GM23338 (cell line): ENCODE measurements around the gene ARRDC4. TPM values are rescaled to one million over a fixed set of nuclear protein-coding genes. Genes with fewer than 3 reads are reported as not detected.

ENCODE experiments used
- ATAC-seq: fragments of 200-7000 bp; cut with Tn5 transposase; 3 replicates; pipeline ENCODE4 v1.9.1; 2020
- DNase-seq: peaks from one replicate; pipeline ENCODE4 v3.0.0-alpha.2; 2015; ENCODE audit warnings: low spot score
- H2AFZ ChIP-seq: fragments of 200-600 bp; sonication (generic); 2 replicates; pipeline ENCODE4 v1.8.0; 2016; ENCODE audit warnings: antibody characterized with exemption, mild to moderate bottlenecking, moderate library complexity
- H3F3A ChIP-seq: fragments of 200-600 bp; sonication (generic); replicated peaks from 2 replicates; pipeline ENCODE4 v1.8.0; 2017; ENCODE audit warnings: antibody characterized with exemption, mixed run types, low read depth
- H3K27ac ChIP-seq: fragments of 200-600 bp; sonication (generic); 2 replicates; pipeline ENCODE4 v1.6.1; 2016; ENCODE audit warnings: low read depth
- H3K27me3 ChIP-seq: fragments of 200-600 bp; sonication (generic); 2 replicates; pipeline ENCODE4 v1.8.0; 2016; ENCODE audit warnings: mild to moderate bottlenecking, mixed run types, moderate library complexity; ENCODE audit not compliant: insufficient read depth
- H3K36me3 ChIP-seq: fragments of 200-600 bp; sonication (generic); 2 replicates; pipeline ENCODE4 v1.8.0; 2016; ENCODE audit warnings: mild to moderate bottlenecking; ENCODE audit not compliant: insufficient read depth
- H3K4me1 ChIP-seq: fragments of 200-600 bp; sonication (generic); 2 replicates; pipeline ENCODE4 v1.8.0; 2016; ENCODE audit warnings: mild to moderate bottlenecking, moderate library complexity; ENCODE audit not compliant: insufficient read depth
- H3K4me2 ChIP-seq: fragments of 200-600 bp; sonication (generic); 2 replicates; pipeline ENCODE4 v1.7.1; 2017; ENCODE audit warnings: mixed run types
- H3K4me3 ChIP-seq: fragments of 200-600 bp; sonication (generic); 2 replicates; pipeline ENCODE4 v1.6.1; 2016; ENCODE audit warnings: mixed run types
- H3K79me2 ChIP-seq: fragments of 200-600 bp; sonication (generic); replicated peaks from 2 replicates; pipeline ENCODE4 v1.8.0; 2017; ENCODE audit warnings: mild to moderate bottlenecking; ENCODE audit not compliant: insufficient read depth
- H3K9me2 ChIP-seq: fragments of 200-600 bp; sonication (generic); 2 replicates; pipeline ENCODE4 v1.8.0; 2017; ENCODE audit not compliant: insufficient read depth
- H4K20me1 ChIP-seq: fragments of 200-600 bp; sonication (generic); replicated peaks from 2 replicates; pipeline ENCODE4 v1.8.0; 2017; ENCODE audit warnings: mild to moderate bottlenecking; ENCODE audit not compliant: insufficient read depth
- H3K27ac Mint-ChIP-seq: 2 replicates; pipeline ENCODE4 v1.8.0; 2020; ENCODE audit warnings: inconsistent platforms, mild to moderate bottlenecking, moderate library complexity, mixed read lengths
- H3K27me3 Mint-ChIP-seq: 3 replicates; pipeline ENCODE4 v1.8.0; 2022; ENCODE audit warnings: low read depth, mild to moderate bottlenecking, moderate library complexity, mixed read lengths, inconsistent platforms; ENCODE audit not compliant: insufficient read depth, poor library complexity
- H3K36me3 Mint-ChIP-seq: 3 replicates; pipeline ENCODE4 v1.8.0; 2021; ENCODE audit warnings: low read depth, mild to moderate bottlenecking, inconsistent platforms, moderate library complexity, mixed read lengths
- H3K4me1 Mint-ChIP-seq: 3 replicates; pipeline ENCODE4 v1.8.0; 2020; ENCODE audit warnings: mild to moderate bottlenecking, inconsistent platforms, mixed read lengths
- H3K4me3 Mint-ChIP-seq: 3 replicates; pipeline ENCODE4 v1.8.0; 2021; ENCODE audit warnings: moderate library complexity, mild to moderate bottlenecking, inconsistent platforms, mixed read lengths
- H3K9me3 Mint-ChIP-seq: 3 replicates; pipeline ENCODE4 v1.8.0; 2020; ENCODE audit warnings: moderate library complexity, mild to moderate bottlenecking, inconsistent platforms, mixed read lengths
- EZH2phosphoT487 ChIP-seq: fragments of 200-600 bp; sonication (generic); IDR thresholded peaks from one replicate; pipeline ENCODE4 v1.8.1; 2018; ENCODE audit warnings: antibody characterized with exemption; ENCODE audit not compliant: unreplicated experiment
- ZNF114 ChIP-seq: fragments of 250-450 bp; sonication (Bioruptor Pico); IDR thresholded peaks from 2 replicates; pipeline ENCODE4 v1.5.0; 2020; ENCODE audit warnings: mild to moderate bottlenecking, moderate library complexity
- ZNF331 ChIP-seq: fragments of 250-450 bp; sonication (Bioruptor Pico); IDR thresholded peaks from 2 replicates; pipeline ENCODE4 v1.5.0; 2020; ENCODE audit warnings: low read depth, mild to moderate bottlenecking, moderate library complexity
- ZNF462 ChIP-seq: fragments of 250-450 bp; sonication (Bioruptor Pico); IDR thresholded peaks from 2 replicates; pipeline ENCODE4 v1.5.0; 2020; ENCODE audit warnings: mild to moderate bottlenecking, moderate library complexity
- polyA plus RNA-seq: library from polyadenylated mRNA; unstranded; fragments of >200 nt; fragmentation: Nextera tagmentation; extraction: Ambion mirVana; gene quantifications from 2 replicates; pipeline ENCODE4 v1.2.1, GENCODE V29; 2016
- total RNA-seq: library from RNA; depleted of rRNA; stranded (reverse); fragments of >200 nt; shearing (Covaris generic); gene quantifications from 2 replicates; pipeline ENCODE4 v1.2.3, GENCODE V29; 2014

ARRDC4 gene
- total and polyA plus RNA-seq, 2 experiments from 2014 or later, result 2.0 to 6.9 TPM

GRCh38 chr15:97993310-97993738, 32.8 kb downstream of the ARRDC4 start:
- Histone ChIP-seq H3K27me3 (no peaks in the 10 kb centered on the region), H3K27ac (no peak overlapping the region), H3K36me3 (no peaks in the 10 kb centered on the region), H3F3A (no peaks in the 10 kb centered on the region), H4K20me1 (no peaks in the 10 kb centered on the region), H2AFZ (no peak overlapping the region), H3K79me2 (no peaks in the 10 kb centered on the region), H3K4me3 (no peak overlapping the region), H3K4me2 (no peak overlapping the region), H3K4me1 (no peaks in the 10 kb centered on the region), H3K9me2 (0 out of 2 replicates have a peak, but pooled peaks cover 18% of the 10 kb centered on the region)
- Mint-ChIP-seq H3K36me3 (no peaks in the 10 kb centered on the region), H3K9me3 (peaks cover 3% of the 10 kb centered on the region), H3K4me3 (no peak overlapping the region), H3K4me1 (peaks cover 5% of the 10 kb centered on the region; the same call in 2 of the 3 replicates), H3K27me3 (peaks cover 4% of the 10 kb centered on the region), H3K27ac (no peak overlapping the region; the same call in 1 of the 2 replicates)
- TF ChIP-seq ZNF462 (no peak), ZNF114 (CRISPR knock-in tag) (no peak)
- DNase-seq (no peak), ATAC-seq (no peak)

GRCh38 chr15:97994236-97994635, 33.7 kb downstream of the ARRDC4 start:
- H3K4me2 ChIP-seq, result no peak overlapping the region
- no peaks in the 10 kb centered on the region for H3K36me3 Mint-ChIP-seq
- H3K4me1 ChIP-seq, result no peaks in the 10 kb centered on the region
- ATAC-seq, result no peak
- no peaks in the 10 kb centered on the region for H3F3A ChIP-seq
- H3K4me3 ChIP-seq, result no peak overlapping the region
- no peaks in the 10 kb centered on the region for H3K79me2 ChIP-seq
- H3K27ac Mint-ChIP-seq, result no peak overlapping the region
- no peaks in the 10 kb centered on the region for H4K20me1 ChIP-seq
- peaks cover 3% of the 10 kb centered on the region; the same call in 2 of the 3 replicates for H3K9me3 Mint-ChIP-seq
- H3K27me3 Mint-ChIP-seq, result peaks cover 4% of the 10 kb centered on the region
- no peak overlapping the region for H3K27ac ChIP-seq
- no peak for DNase-seq
- no peaks in the 10 kb centered on the region for H3K36me3 ChIP-seq
- 0 out of 2 replicates have a peak, but pooled peaks cover 19% of the 10 kb centered on the region for H3K9me2 ChIP-seq
- H3K4me3 Mint-ChIP-seq, result no peak overlapping the region
- H2AFZ ChIP-seq, result no peak overlapping the region
- H3K27me3 ChIP-seq, result no peaks in the 10 kb centered on the region
- peaks cover 5% of the 10 kb centered on the region; the same call in 2 of the 3 replicates for H3K4me1 Mint-ChIP-seq
- TF ChIP-seq ZNF462 (no peak), ZNF331 (CRISPR knock-in tag) (no peak), EZH2phosphoT487 (no peak)
